SK-N-DZ (cell line): ENCODE data around the gene SLC35F4.

ENCODE experiments used
- DNase-seq: peaks from one replicate; pipeline ENCODE4 v3.0.0-alpha.2; 2015; ENCODE audit warnings: low spot score

The SLC35F4 gene

GRCh38 chr14:57634335-57634734, 231.6 kb downstream of the SLC35F4 start:
- DNase-seq: no peak

DNA sequence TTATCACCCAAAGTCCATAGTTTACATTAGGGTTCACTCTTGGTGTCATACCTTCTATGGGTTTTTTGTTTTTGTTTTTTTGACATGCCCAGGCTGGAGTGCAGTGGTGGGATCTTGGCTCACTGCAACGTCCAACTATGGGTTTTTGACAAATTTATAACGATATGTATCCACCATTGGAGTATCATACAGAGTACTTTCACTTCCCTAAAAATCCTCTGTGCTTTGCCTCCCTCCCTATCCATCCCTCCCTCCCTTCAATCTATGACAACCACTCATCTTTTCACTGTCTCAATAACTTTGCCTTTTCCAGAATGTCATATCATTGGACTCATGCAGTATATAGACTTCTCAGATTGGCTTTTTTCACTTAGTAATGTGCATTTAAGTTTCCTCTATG, 233.2 kb downstream of the SLC35F4 start:
- DNase-seq: no peak

GRCh38 chr14:57617510-57617909, 248.4 kb downstream of the SLC35F4 start:
- no peak for DNase-seq

GRCh38 chr14:57612946-57613345, 252.9 kb downstream of the SLC35F4 start:
- DNase-seq: no peak

DNA sequence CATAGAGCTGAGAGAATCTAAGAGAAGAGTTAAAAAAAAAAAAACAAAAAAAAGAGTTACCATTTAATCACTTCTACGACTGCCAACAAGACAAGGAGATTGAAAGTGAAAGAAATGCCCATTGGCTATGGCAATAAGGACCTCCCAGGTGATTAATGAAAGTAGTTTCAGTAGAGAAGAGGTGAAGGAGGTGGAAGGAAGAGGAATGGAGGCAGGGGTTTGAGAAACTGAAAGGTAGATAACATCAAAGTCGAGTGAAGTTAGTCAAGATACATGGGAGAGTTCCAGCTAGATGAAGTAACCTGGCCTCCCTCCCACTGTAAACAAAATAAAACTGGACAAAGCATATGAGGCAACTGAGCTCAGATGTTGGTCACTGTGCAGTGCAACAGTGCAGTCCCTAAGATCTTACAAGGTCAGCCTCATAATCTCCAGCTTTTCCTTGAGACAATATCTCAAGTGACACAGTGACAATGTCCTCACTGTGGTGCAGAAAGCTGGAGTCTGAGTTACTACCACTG, 254.3 kb downstream of the SLC35F4 start:
- DNase-seq: no peak

DNA sequence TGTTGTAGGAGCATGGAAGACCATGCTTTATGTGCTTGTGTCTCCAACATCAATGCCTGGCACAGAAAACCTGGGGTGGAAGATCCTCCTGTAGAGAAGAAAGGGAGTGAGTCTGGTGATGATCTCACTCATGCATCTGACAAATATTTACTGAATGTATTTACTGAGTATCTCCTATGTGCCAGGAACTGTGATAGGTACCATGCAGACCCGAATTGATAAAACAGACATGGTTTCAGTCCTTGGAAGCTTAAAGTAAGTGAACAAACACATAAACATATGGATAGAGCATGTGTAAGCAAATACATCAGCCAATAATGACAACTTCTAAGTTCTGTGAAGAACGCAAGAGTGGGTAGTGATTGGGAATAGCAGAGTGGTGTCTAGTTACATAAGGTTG, 255.3 kb downstream of the SLC35F4 start:
- no peak for DNase-seq

- no peak for DNase-seq
Measured at GRCh38 chr14:57609192-57610075, 256.5 kb downstream of the SLC35F4 start.

GRCh38 chr14:57607086-57607485, 258.8 kb downstream of the SLC35F4 start:
- DNase-seq: no peak

- DNase-seq: no peak
Measured at GRCh38 chr14:57583396-57583795, 282.5 kb downstream of the SLC35F4 start.

GRCh38 chr14:57582746-57583145, 283.1 kb downstream of the SLC35F4 start:
- no peak for DNase-seq

GRCh38 chr14:57578801-57579200, 287.1 kb downstream of the SLC35F4 start:
- no peak for DNase-seq

GRCh38 chr14:57576498-57576897, 289.4 kb downstream of the SLC35F4 start:
- DNase-seq: no peak

- DNase-seq: no peak
Measured at GRCh38 chr14:57575482-57575881, 290.4 kb downstream of the SLC35F4 start.

DNA sequence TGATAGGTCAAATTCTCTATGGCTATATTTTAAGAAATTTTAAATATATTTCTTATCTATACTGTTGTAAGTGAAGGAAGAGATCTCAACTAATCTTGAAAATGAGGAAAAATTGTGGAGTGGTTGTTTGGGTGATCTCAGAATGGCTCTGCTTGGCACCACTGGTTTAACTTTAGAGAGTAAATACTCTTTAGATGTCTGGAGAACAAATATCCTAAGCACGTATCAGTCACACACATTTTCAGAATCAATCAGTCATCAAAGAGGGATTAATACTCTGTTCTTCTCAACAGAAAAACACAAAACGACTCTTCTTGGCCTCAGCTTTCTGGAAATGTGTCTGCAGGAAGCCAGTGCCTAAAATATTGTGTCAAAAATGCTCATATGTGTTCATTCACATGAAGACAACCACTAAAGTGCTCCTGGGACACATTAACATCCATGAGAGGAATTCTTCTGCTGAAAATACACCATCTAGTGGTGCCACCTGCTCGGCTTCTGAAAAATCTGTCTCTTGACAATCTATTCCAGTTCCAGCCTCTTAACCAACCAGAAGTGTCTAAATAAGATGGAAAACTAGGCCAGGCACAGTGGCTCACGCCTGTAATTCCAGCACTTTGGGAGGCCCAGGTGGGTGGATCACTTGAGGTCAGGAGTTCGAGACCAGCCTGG, 291.1 kb downstream of the SLC35F4 start:
- DNase-seq: no peak

DNA sequence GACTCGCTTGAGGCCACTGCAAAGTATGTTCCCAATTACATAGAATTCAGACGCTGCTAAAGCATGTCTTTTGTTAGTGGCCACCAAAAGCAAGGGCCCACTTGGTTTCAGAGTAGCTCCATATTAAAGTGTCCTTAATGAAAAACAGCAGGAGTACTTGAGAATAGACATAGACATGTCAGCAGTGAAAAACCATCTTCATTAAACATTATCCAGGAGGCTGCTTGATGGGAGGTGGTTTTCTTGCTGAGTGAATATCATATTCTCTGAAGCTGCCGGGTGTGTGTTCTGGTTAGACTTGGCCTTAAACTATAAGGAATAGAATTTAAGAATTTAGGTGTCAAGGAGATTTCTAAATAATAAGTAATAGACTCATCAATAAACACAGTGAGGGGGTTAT, 292.7 kb downstream of the SLC35F4 start:
- DNase-seq: no peak

DNA sequence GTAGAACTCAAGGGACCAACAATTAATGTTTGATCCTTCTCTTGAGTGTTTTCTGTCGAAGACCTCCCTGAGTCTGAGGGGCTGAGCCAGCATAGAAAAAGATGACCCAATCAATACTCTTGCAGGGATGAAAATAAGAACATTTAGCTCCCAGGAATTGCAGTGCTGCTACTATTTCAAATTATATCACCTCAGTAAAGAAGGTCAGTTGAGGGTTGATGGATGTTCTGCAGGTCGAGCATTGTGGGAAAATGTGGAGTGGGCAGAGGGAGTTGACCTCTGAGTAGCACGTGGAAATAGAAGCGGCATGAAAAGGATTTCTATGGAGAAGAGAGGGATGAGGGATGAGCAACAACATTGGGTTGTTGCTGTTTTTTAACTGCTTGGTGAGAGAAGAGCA, 297.3 kb downstream of the SLC35F4 start:
- DNase-seq: no peak

- DNase-seq: no peak
Measured at GRCh38 chr14:57567220-57567619, 298.7 kb downstream of the SLC35F4 start.

GRCh38 chr14:57560681-57561080, 305.2 kb downstream of the SLC35F4 start:
- DNase-seq: no peak

DNA sequence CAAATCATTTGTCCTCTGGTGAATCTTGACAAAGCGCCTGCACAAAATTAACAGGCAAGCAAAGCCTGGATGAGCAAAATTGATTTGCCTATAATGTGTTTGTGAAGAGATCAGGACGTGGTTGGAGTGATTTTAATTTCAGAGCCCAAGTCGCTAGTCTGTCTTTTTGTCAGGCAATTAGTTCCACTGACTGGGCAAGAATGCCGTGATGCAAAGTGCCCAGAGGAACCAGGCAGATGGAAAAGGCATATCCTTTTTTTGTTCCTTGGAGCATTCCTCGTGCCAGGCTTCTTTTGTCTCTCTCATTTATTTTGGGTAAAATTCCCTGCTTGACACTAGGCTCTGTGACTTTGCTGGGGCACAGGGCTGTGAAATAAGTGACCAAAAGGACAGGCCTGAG, 306.3 kb downstream of the SLC35F4 start:
- no peak for DNase-seq

DNA sequence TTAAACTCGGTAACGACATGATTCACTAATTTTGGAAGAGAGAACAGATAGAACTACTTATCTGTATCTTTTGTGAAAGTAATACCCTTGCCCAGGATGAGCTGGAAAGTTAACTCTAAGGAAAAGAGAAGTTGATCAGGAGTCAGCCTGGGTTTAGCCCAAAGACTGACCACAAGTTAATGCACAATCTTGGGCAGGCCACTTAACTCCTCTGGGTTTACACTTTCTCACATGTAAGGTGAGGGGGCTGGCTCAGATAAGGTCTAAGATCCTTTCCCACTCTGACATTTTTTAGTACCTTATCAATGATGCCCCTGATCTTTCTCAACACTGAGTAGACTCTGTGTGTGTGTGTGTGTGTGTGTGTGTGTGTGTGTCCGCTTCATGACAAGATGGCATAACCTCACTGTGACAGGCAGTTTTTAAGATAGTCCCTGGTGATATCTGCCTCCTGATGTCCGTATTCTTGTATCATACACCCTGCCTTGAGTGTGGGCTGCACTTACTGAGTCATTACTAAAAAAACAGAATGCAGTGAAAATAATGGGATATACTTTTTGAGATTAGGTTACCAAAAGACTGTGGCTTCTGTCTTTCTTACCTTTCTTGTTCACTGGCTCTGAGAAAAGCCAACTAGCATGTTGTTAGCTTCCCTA, 316.0 kb downstream of the SLC35F4 start:
- DNase-seq: no peak

DNA sequence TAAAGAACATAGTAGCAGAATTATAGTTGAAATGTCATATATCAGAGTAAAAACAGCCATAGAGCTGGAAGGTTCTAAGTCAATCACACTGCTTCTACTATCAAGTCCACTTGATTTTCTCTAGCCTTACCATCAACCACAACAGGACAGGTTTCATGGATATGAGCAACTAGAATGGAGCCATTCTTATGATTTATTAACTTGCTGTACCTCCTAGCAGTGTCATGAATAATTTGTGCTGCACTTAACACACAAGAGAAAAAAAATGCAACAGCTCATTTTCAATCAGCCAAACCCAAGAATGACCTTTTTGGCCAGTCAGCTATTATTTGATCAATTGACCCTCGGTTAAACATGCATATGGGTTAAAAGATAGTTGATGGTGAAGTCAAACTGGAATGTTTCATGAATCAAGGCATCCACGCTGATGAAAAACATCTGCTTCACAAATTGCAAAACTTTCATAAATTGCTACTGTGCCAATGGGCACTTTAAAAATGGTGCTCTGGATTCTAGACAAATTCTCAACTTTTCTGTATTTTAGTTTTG, 316.8 kb downstream of the SLC35F4 start:
- no peak for DNase-seq

DNA sequence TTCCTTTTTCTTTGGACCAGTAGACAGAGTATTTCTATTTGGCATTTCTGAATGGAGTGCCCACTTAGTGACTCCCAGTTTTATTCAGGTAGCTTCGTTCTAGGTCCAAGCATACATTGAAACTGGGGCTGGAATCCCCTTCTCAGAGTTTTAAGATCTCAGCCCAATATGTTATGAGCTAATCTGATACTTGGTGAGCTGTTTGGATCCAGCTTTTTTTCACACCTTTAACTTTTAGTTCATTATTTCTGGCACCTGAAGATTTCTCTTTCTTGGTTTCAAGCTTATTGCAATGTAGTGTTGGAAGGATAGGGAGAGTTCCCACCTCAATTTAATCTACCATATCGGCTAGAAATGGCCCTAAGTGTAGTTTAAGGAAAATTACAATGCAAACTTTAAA, 318.8 kb downstream of the SLC35F4 start:
- DNase-seq: no peak
